ENCODE results near the gene RORC.

Gene RORC

DNA sequence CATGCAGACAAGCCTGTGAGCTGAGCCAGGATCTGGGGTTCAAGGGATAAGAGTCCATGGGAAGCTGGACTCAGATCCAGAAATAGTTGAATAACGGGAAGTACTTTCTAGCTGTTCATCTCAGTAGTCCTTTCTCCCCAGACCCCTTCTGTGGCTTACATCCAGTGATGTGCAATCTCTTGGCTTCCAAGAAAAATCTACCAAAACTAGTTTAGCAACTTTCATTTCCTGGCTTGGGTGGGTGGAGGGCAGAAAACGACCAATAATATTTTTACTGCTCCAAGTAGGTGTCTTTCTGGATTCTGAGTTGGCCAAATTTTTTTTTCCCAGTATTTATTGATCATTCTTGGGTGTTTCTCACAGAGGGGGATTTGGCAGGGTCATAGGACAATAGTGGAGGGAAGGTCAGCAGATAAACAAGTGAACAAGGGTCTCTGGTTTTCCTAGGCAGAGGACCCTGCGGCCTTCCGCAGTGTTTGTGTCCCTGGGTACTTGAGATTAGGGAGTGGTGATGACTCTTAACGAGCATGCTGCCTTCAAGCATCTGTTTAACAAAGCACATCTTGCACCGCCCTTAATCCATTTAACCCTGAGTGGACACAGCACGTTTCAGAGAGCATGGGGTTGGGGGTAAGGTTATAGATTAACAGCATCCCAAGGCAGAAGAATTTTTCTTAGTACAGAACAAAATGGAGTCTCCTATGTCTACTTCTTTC, 63.1 kb downstream of the RORC start:
- DNase-seq = peak; percentile 45

DNA sequence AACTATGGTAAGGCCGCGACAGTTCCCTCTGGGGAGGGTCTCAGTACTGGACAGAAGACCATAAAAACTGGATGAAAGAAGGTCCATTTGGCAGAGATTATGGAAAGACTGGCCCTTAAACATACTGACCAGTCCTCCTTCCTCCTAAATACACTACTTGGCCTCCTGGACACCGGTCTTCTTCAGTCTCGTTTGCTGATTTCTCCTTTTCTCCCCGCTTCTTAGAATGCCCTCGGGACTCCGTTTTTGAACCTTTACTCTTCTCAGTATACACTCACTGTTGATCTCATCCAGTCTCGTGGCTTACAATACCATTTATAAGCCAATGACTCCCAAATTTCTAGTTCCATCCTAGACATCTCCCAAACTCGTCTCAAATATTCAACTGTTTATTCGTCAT, 67.6 kb downstream of the RORC start:
- DNase-seq = peak; percentile 32

DNA sequence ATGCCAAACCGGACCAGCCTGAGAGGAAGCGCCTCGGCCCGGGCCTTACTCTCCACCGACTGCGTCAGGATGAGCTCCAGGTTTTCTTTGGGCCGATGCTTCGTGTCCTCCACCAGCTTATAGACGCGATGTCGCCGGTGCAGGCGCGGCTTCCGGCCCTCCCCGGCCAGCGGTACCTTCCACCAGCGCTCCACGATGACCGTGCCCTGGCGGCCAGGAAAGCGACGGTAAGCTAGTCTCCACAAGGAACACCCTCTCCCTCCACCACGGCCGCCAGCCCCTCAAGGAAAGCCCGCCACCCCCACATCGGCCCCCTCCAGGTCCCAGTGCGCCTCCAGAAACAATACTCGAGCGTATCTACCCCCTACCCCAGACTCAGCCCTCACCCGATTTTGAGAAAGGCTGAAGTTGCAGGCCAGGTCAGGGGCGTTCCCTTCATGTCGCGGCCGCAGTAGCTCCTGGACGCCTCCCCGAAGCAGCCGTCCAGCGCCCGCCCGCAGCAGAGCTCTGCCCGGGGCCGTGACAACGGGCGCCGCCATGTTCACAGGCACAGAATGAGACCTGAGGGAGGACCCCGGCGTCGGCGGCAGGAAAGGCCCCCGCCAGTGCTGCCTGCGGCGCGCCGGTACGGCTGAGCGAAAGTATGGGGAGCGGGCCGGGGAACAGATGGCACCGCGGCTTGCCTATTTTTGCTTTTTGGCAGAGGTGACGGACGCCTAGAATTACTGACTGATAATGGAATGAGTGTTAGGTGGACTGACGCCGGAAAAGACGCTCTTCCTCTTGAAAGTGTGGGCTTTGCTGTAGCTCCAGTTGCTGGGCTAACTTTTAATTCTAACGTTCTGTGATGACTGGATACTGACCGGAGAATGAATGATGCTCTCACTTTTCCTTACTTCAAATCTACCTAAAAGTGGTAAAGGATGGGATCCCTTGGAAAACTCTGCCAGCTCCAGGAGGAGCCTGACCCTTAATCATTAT, 68.4 kb downstream of the RORC start, which contains the start of gene MRPL9:
MRPL9 (minus strand) TSS at position 556 of the 981 bp plus-strand sequence; CDS start at position 539, 17 bp downstream.
- DNase-seq = peak; percentile 90

DNA sequence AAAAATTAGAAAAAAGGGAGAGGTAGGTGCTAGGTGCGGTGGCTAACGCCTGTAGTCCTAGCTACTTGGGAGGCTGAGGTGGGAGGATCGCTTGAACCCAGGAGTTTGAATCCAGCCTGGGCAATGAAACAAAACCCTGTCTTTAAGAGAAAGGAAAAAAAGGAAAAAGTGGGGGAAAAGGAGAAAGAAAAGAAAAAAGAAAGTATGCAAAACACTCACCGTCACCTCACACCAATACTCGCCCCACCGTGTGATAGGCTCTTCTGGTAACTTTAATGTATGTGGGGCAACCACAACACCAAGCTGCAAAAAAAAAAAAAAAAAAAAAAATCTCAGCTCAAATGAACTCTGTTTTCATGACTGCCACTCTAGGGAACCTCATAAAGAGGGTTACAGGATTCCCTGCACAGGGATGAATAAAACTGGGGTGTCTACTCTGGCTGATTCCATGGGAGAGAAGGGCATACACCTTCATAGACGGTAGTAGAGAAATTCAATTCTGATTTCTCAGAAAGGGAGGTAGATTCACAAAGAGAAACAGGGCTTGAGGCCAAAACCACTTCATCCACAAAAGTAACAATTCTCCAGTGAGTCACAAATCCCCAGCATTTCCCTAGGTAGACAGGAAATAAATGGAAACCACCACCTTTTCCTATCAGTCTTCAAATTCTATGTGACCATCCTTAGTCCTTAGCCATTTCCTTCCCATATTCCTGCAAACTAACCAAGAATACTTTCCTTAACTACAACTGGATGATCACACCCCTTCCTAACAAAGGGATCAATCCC, 70.8 kb downstream of the RORC start:
- DNase-seq = no peak

DNA sequence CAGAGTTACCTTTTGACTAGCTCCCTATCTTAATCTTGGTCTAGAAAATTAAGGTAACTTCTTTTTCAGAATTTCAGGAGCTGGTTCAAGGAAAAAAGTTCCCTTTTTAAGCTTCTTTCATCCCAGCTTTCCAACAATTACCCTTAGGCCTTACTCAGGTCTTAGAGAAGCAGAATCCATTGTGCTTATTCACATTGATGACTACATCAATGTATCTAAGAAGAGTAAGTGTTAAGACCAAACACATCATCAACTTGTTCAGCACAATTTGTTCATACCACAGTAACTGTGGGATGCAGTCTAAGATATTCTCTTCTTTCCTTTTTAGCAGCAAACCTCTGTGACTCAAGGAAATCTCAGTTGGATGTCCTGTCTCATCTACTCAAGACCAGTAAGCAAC, 72.4 kb downstream of the RORC start:
- DNase-seq = no peak

DNA sequence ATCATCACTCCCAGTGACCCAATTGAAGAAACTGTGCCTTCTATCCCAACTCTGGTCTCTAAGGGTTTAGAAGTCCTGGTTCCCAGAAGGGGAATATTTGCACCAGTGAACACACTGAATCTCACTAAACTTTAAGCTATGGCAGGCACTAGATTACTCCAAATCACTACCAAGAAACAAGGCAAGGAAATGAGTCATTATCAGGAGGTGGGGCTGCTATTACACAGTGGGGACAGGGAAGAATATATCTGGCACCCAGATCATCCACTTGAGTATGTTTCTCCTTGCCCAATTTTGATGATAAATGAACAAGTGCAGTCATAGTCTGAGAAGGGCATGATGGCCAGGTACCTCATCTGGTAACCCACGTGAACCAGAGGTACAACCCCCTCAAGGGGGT, 75.3 kb downstream of the RORC start:
- DNase-seq = no peak

Data from DMS53 (cell line).